HG03025 (cell line): ENCODE data around the gene SIN3A.
A peak's percentile ranks its signal among the peaks of the same experiment; 100 is the strongest.
"Not testable (repeated sequence)": the region's sequence is repeated elsewhere in the genome, so short reads cannot be mapped to it uniquely, and the experiment has no call there.

Experiments used
- ATAC-seq: cut with Tn5 transposase; IDR thresholded peaks from one replicate; pipeline ENCODE4 v1.9.1; 2021; ENCODE audit warnings: mild to moderate bottlenecking, moderate library complexity; ENCODE audit not compliant: unreplicated experiment, low FRiP score

The SIN3A gene

GRCh38 chr15:75451674-75452363, at the start of gene SIN3A:
SIN3A (minus strand) TSS chr15:75451690; CDS start chr15:75430375, 21,315 bp downstream.
- ATAC-seq: peak; percentile 32

- ATAC-seq: no peak
Observed at GRCh38 chr15:75493732-75494131, 42.2 kb upstream of the SIN3A start.

- ATAC-seq: no peak
Observed at GRCh38 chr15:75483961-75484360, 32.5 kb upstream of the SIN3A start.

GRCh38 chr15:75483556-75483955, 32.1 kb upstream of the SIN3A start:
- ATAC-seq: not testable (repeated sequence)

GRCh38 chr15:75483106-75483505, 31.6 kb upstream of the SIN3A start:
- ATAC-seq: no peak

- ATAC-seq: not testable (repeated sequence)
Observed at GRCh38 chr15:75480463-75480862, 29.0 kb upstream of the SIN3A start.

- no peak for ATAC-seq
Observed at GRCh38 chr15:75479670-75480069, 28.2 kb upstream of the SIN3A start.

GRCh38 chr15:75477094-75477493, 25.6 kb upstream of the SIN3A start:
- ATAC-seq: not testable (repeated sequence)

GRCh38 chr15:75468913-75469598, 17.6 kb upstream of the SIN3A start:
- ATAC-seq: no peak

- no peak for ATAC-seq
Observed at GRCh38 chr15:75460646-75461045, 9.2 kb upstream of the SIN3A start.

- ATAC-seq: no peak
Observed at GRCh38 chr15:75459581-75459980, 8.1 kb upstream of the SIN3A start.

- ATAC-seq: no peak
Observed at GRCh38 chr15:75456710-75457109, 5.2 kb upstream of the SIN3A start.

- ATAC-seq: no peak
Observed at GRCh38 chr15:75455982-75456531, 4.6 kb upstream of the SIN3A start.

GRCh38 chr15:75455424-75455981, 4.0 kb upstream of the SIN3A start:
- no peak for ATAC-seq

GRCh38 chr15:75454471-75455378, 3.2 kb upstream of the SIN3A start:
- no peak for ATAC-seq

- peak; percentile 35 for ATAC-seq
Observed at GRCh38 chr15:75453703-75454470, 2.4 kb upstream of the SIN3A start.

GRCh38 chr15:75452865-75453702, 1.6 kb upstream of the SIN3A start:
- no peak for ATAC-seq

- no peak for ATAC-seq
Observed at GRCh38 chr15:75452364-75452864, 924 bp upstream of the SIN3A start.
